NOMO-1 (cell line): ENCODE results near the gene RPS15.

Experiments
- DNase-seq, 2 experiments: peaks; one replicate each; lab custom pipeline; 2025; ENCODE audit not compliant: unreplicated experiment in 2 of 2; lab: John Stamatoyannopoulos, UW

RPS15 gene

GRCh38 chr19:1401889-1402217 is 36.3 kb upstream of the RPS15 start:
- DNase-seq = no peak

GRCh38 chr19:1402411-1403070 is 35.7 kb upstream of the RPS15 start:
- DNase-seq = no peak

GRCh38 chr19:1406774-1407527 is 31.2 kb upstream of the RPS15 start:
- DNase-seq = peak; percentile 94 to 96

- DNase-seq = no peak
Observed at GRCh38 chr19:1407528-1408299, 30.5 kb upstream of the RPS15 start, which contains the start of gene DAZAP1. DAZAP1 (plus strand) TSS chr19:1407586; CDS start chr19:1407774, 188 bp downstream.

GRCh38 chr19:1408300-1409203 is 29.6 kb upstream of the RPS15 start:
- peak; percentile 27 to 30 for DNase-seq

GRCh38 chr19:1409204-1410005 is 28.8 kb upstream of the RPS15 start:
- no peak for DNase-seq

GRCh38 chr19:1410136-1410786 is 27.9 kb upstream of the RPS15 start:
- DNase-seq = no peak

GRCh38 chr19:1410789-1411188 is 27.4 kb upstream of the RPS15 start:
- no peak for DNase-seq

- DNase-seq = no peak
Observed at GRCh38 chr19:1411255-1412191, 26.7 kb upstream of the RPS15 start.

- no peak for DNase-seq
Observed at GRCh38 chr19:1412323-1412923, 25.8 kb upstream of the RPS15 start.

- no peak for DNase-seq
Observed at GRCh38 chr19:1412995-1413800, 25.0 kb upstream of the RPS15 start.

- DNase-seq = no peak
Observed at GRCh38 chr19:1416014-1416841, 22.0 kb upstream of the RPS15 start.

GRCh38 chr19:1417145-1417544 is 21.1 kb upstream of the RPS15 start:
- no peak for DNase-seq

GRCh38 chr19:1417681-1418495 is 20.3 kb upstream of the RPS15 start:
- no peak for DNase-seq

GRCh38 chr19:1418496-1418775 is 19.8 kb upstream of the RPS15 start:
- DNase-seq = no peak
